ENCODE measurements around the gene KRTAP9-4. TPM values are rescaled to one million over a fixed set of nuclear protein-coding genes. Genes with fewer than 3 reads are reported as not detected.

KRTAP9-4 gene
- total RNA-seq, 1 experiment from 2014 or later: not detected

Other genes with a start within 250 kb of the KRTAP9-4 start
- gene KRTAP3-2, start 249.8 kb upstream of the KRTAP9-4 start, total RNA-seq (2014; rRNA removed): not detected in 2 replicates
- gene KRTAP3-1, start 240.6 kb upstream of the KRTAP9-4 start, total RNA-seq (2014; rRNA removed): 1.6 TPM in 1 of 2 replicates, not detected in the other
- gene KRTAP1-5, start 222.5 kb upstream of the KRTAP9-4 start, total RNA-seq (2014; rRNA removed): 0.51 TPM in 1 of 2 replicates, not detected in the other
- not detected in 2 replicates for gene KRTAP1-4, start 219.5 kb upstream of the KRTAP9-4 start, total RNA-seq (2014; rRNA removed)
- gene KRTAP1-3, start 214.8 kb upstream of the KRTAP9-4 start, total RNA-seq (2014; rRNA removed): not detected in 2 replicates
- not detected in 2 replicates for gene KRTAP1-1, start 208.2 kb upstream of the KRTAP9-4 start, total RNA-seq (2014; rRNA removed)
- not detected in 2 replicates for gene KRTAP2-1, start 202.4 kb upstream of the KRTAP9-4 start, total RNA-seq (2014; rRNA removed)
- gene KRTAP2-2, start 194.5 kb upstream of the KRTAP9-4 start, total RNA-seq (2014; rRNA removed): not detected in 2 replicates
- 10.8 and 12.4 TPM in 2 replicates for gene KRTAP2-3, start 189.6 kb upstream of the KRTAP9-4 start, total RNA-seq (2014; rRNA removed)
- not detected in 2 replicates for gene KRTAP2-4, start 183.8 kb upstream of the KRTAP9-4 start, total RNA-seq (2014; rRNA removed)
- not detected in 2 replicates for gene KRTAP4-7, start 165.5 kb upstream of the KRTAP9-4 start, total RNA-seq (2014; rRNA removed)
- gene KRTAP4-8, start 151.5 kb upstream of the KRTAP9-4 start, total RNA-seq (2014; rRNA removed): not detected in 2 replicates
- gene KRTAP4-16, start 147.5 kb upstream of the KRTAP9-4 start, total RNA-seq (2014; rRNA removed): not detected in 2 replicates
- not detected in 2 replicates for gene KRTAP4-9, start 144.3 kb upstream of the KRTAP9-4 start, total RNA-seq (2014; rRNA removed)
- gene KRTAP4-11, start 131.3 kb upstream of the KRTAP9-4 start, total RNA-seq (2014; rRNA removed): not detected in 2 replicates
- not detected in 2 replicates for gene KRTAP4-12, start 125.5 kb upstream of the KRTAP9-4 start, total RNA-seq (2014; rRNA removed)
- not detected in 2 replicates for gene KRTAP4-6, start 109.1 kb upstream of the KRTAP9-4 start, total RNA-seq (2014; rRNA removed)
- gene KRTAP4-5, start 99.9 kb upstream of the KRTAP9-4 start, total RNA-seq (2014; rRNA removed): not detected in 2 replicates
- gene KRTAP4-4, start 88.9 kb upstream of the KRTAP9-4 start, total RNA-seq (2014; rRNA removed): not detected in 2 replicates
- gene KRTAP4-3, start 81.5 kb upstream of the KRTAP9-4 start, total RNA-seq (2014; rRNA removed): not detected in 2 replicates
- not detected in 2 replicates for gene KRTAP4-2, start 71.5 kb upstream of the KRTAP9-4 start, total RNA-seq (2014; rRNA removed)
- gene KRTAP4-1, start 64.8 kb upstream of the KRTAP9-4 start, total RNA-seq (2014; rRNA removed): not detected in 2 replicates
- gene KRTAP9-1, start 59.8 kb upstream of the KRTAP9-4 start, total RNA-seq (2014; rRNA removed): not detected in 2 replicates
- gene KRTAP9-2, start 23.0 kb upstream of the KRTAP9-4 start, total RNA-seq (2014; rRNA removed): not detected in 2 replicates
- gene KRTAP9-3, start 17.2 kb upstream of the KRTAP9-4 start, total RNA-seq (2014; rRNA removed): not detected in 2 replicates
- not detected in 2 replicates for gene KRTAP9-8, start 11.7 kb upstream of the KRTAP9-4 start, total RNA-seq (2014; rRNA removed)
- gene KRTAP9-9, start 5.7 kb downstream of the KRTAP9-4 start, total RNA-seq (2014; rRNA removed): not detected in 2 replicates
- gene KRTAP9-6, start 15.7 kb downstream of the KRTAP9-4 start, total RNA-seq (2014; rRNA removed): not detected in 2 replicates
- not detected in 2 replicates for gene KRTAP9-7, start 26.0 kb downstream of the KRTAP9-4 start, total RNA-seq (2014; rRNA removed)
- gene KRTAP29-1, start 53.2 kb downstream of the KRTAP9-4 start, total RNA-seq (2014; rRNA removed): not detected in 2 replicates
- gene KRTAP16-1, start 59.6 kb downstream of the KRTAP9-4 start, total RNA-seq (2014; rRNA removed): not detected in 2 replicates
- gene KRTAP17-1, start 66.0 kb downstream of the KRTAP9-4 start, total RNA-seq (2014; rRNA removed): not detected in 2 replicates
- gene KRT33A, start 101.1 kb downstream of the KRTAP9-4 start, total RNA-seq (2014; rRNA removed): not detected in 2 replicates
- gene KRT33B, start 120.1 kb downstream of the KRTAP9-4 start, total RNA-seq (2014; rRNA removed): not detected in 2 replicates
- gene KRT34, start 132.6 kb downstream of the KRTAP9-4 start, total RNA-seq (2014; rRNA removed): 2.9 and 5.1 TPM in 2 replicates
- gene KRT31, start 147.9 kb downstream of the KRTAP9-4 start, total RNA-seq (2014; rRNA removed): not detected in 2 replicates
- gene KRT37, start 174.9 kb downstream of the KRTAP9-4 start, total RNA-seq (2014; rRNA removed): 3.2 and 4.6 TPM in 2 replicates
- gene KRT38, start 191.3 kb downstream of the KRTAP9-4 start, total RNA-seq (2014; rRNA removed): not detected in 2 replicates
- 1.5 TPM in 2 replicates for gene KRT32, start 217.7 kb downstream of the KRTAP9-4 start, total RNA-seq (2014; rRNA removed)
- not detected in 2 replicates for gene KRT35, start 231.5 kb downstream of the KRTAP9-4 start, total RNA-seq (2014; rRNA removed)
- gene KRT36, start 240.2 kb downstream of the KRTAP9-4 start, total RNA-seq (2014; rRNA removed): not detected in 2 replicates

Data from PC-3 (cell line).